CD8-positive, alpha-beta memory T cell (primary cell): ENCODE measurements around the gene GRN. TPM values are rescaled to one million over a fixed set of nuclear protein-coding genes. Genes with fewer than 3 reads are reported as not detected.

ENCODE experiments used
- CTCF ChIA-PET: fragments of 350-600 bp; sonication (Branson Sonifier 250); formaldehyde crosslinking; loops from one replicate; lab custom pipeline; 2021; ENCODE audit warnings: antibody characterized with exemption; lab: Charles Lee
- POLR2A ChIA-PET: fragments of 350-600 bp; sonication (Branson Sonifier 250); formaldehyde crosslinking; loops from one replicate; lab custom pipeline; 2021; ENCODE audit warnings: antibody characterized with exemption; lab: Charles Lee
- DNase-seq, 5 donors: peaks; one replicate each; pipeline versions ENCODE4 v3.0.0 to v3.0.0-alpha.2; 2020 to 2022; ENCODE audit warnings: mixed read lengths in 1 of 5
- H3K27ac ChIP-seq: one replicate; pipeline ENCODE4 v1.7.0; 2013; ENCODE audit warnings: low read depth, mild to moderate bottlenecking, low read length, moderate library complexity
- H3K27me3 ChIP-seq: 2 replicates; pipeline ENCODE4 v1.7.0; 2013; ENCODE audit warnings: low read length, mild to moderate bottlenecking; ENCODE audit not compliant: insufficient read depth, poor library complexity, severe bottlenecking
- H3K36me3 ChIP-seq: 2 replicates; pipeline ENCODE4 v1.7.0; 2013; ENCODE audit warnings: mild to moderate bottlenecking, low read length, moderate library complexity; ENCODE audit not compliant: insufficient read depth
- H3K4me1 ChIP-seq: 2 replicates; pipeline ENCODE4 v1.7.0; 2013; ENCODE audit warnings: mild to moderate bottlenecking, low read length, moderate library complexity; ENCODE audit not compliant: insufficient read depth
- H3K4me3 ChIP-seq: 2 replicates; pipeline ENCODE4 v1.7.0; 2013; ENCODE audit warnings: mild to moderate bottlenecking, low read length
- H3K9me3 ChIP-seq: 2 replicates; pipeline ENCODE4 v1.7.0; 2013; ENCODE audit warnings: mild to moderate bottlenecking, low read length
- H3K27ac Mint-ChIP-seq, 8 donors: one replicate each; pipeline ENCODE4 v1.8.0; 2020 to 2021; ENCODE audit warnings: mixed read lengths in 8 of 8, mild to moderate bottlenecking in 6 of 8, inconsistent platforms in 3 of 8, moderate library complexity in 3 of 8
- H3K27me3 Mint-ChIP-seq, 2 donors: one replicate each; pipeline ENCODE4 v1.8.0; 2020 to 2021; ENCODE audit warnings: mixed read lengths in 2 of 2, mild to moderate bottlenecking in 1 of 2, moderate library complexity in 1 of 2
- H3K36me3 Mint-ChIP-seq, 3 donors: one replicate each; pipeline ENCODE4 v1.8.0; 2020 to 2021; ENCODE audit warnings: mixed read lengths in 3 of 3, inconsistent platforms in 1 of 3, mild to moderate bottlenecking in 1 of 3
- H3K4me1 Mint-ChIP-seq, 3 donors: one replicate each; pipeline ENCODE4 v1.8.0; 2020 to 2021; ENCODE audit warnings: mixed read lengths in 3 of 3, inconsistent platforms in 1 of 3, mild to moderate bottlenecking in 1 of 3
- H3K4me3 Mint-ChIP-seq, 7 donors: one replicate each; pipeline ENCODE4 v1.8.0; 2020 to 2021; ENCODE audit warnings: mixed read lengths in 7 of 7, mild to moderate bottlenecking in 6 of 7, moderate library complexity in 4 of 7, inconsistent platforms in 2 of 7
- H3K9me3 Mint-ChIP-seq, 5 donors: one replicate each; pipeline ENCODE4 v1.8.0; 2020 to 2022; ENCODE audit warnings: mixed read lengths in 5 of 5, mild to moderate bottlenecking in 3 of 5, moderate library complexity in 2 of 5, inconsistent platforms in 1 of 5
- polyA plus RNA-seq: library from polyadenylated mRNA; unstranded; fragments of 300-500 nt; fragmentation: Illumina TruSeq; gene quantifications from one replicate; pipeline ENCODE4 v1.2.3, GENCODE V29; 2021
- total RNA-seq, 2 experiments: library from RNA; stranded (reverse); gene quantifications; one replicate each; pipeline ENCODE4 v1.2.3, GENCODE V29; 2021

The GRN gene
- total and polyA plus RNA-seq, 3 experiments from 2014 or later: 48.7 to 56.4 (median 50.3) TPM

DNA sequence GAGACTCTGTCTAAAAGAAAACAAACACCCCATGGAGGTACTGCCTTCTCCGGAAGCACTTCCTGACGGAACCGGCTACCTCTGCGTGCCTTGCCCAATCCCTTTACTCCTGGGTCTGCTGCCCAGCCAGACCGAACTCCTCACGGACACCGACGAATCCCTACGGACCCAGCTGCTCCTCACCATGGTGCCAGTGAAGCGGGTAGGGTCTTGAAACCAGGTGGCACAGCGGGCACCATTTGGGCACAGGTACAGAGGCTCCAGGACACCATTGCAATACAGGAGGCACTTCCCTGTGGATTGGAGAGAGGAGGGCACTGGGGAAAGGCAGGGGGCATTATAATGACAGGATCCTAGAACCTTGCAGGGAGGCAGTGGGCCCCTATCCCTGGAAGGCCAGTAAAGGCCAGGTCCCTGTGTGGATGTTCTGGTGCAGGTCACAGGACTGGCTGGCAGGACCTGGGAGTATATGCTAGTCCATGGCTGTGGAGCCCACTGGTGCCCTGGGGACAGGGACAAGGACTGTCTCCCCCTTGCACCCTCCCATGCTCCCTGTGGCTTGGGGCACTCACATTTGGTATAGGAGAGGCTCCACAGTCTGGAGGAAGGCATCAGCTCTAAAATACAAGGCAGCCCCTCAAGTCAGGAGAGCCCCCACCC is 22.7 kb upstream of the GRN start:
- Mint-ChIP-seq H3K27ac (peak overlapping the region in 2 of 8 donors; percentile 27 to 56), H3K9me3 (no peaks in the 10 kb centered on the region)

DNA sequence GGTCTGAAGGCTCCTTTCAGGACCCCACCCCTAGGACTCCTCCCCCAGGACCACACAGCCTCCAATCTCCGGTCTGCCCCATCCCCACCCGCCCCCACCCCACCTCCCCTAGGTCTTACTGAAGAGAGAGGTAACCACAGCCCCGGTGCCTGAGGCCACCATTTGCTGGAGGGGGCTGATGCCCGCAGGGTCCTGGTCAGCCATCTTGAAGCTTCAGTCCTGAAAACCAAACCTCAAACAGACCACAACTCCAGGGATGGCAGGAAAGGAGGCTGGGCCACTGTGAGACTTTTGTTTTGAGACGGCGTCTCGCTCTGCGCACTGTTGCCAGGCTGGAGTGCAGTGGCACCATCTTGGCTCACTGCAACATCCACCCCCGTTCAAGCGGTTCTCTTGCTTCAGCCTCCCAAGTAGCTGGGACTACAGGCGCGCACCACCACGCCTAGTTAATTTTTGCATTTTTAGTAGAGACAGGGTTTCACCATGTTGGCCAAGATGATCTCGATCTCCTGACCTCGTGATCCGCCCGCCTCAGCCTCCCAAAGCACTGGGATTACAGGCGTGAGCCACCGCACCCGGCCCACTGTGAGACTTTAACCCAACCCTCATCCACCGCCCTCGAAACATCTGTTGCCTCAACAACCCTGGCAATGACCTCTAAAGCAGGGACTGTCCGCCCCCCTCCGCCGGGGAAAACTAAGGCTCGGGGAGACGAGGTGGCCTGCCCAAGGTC is 21.6 kb upstream of the GRN start:
- peaks cover 3 to 46% (median 4%) of the 10 kb centered on the region in 3 donors for H3K36me3 Mint-ChIP-seq

More for the DNA sequence above, 22.7 kb upstream of the GRN start:
- Histone ChIP-seq H3K9me3 (no peaks in the 10 kb centered on the region), H3K27ac (no peak overlapping the region), H3K4me3 (no peak overlapping the region), H3K27me3 (no peaks in the 10 kb centered on the region), H3K4me1 (peaks cover 21% of the 10 kb centered on the region), H3K36me3 (no peaks in the 10 kb centered on the region)
- ChIA-PET CTCF (interaction anchor here (0.9 kb wide), 1 partner anchor 113 kb away, joined by 4 read pairs; no protein-coding TSS in a partner anchor), POLR2A (no interaction called here)
- DNase-seq: no peak
- Mint-ChIP-seq H3K36me3 (peaks cover 3 to 46% (median 4%) of the 10 kb centered on the region in 3 donors), H3K27me3 (peaks cover 3 to 8% of the 10 kb centered on the region in 2 donors), H3K4me3 (peak overlapping the region; percentile 15 to 97 (median 53)), H3K4me1 (peaks cover 23 to 26% (median 24%) of the 10 kb centered on the region in 3 donors)

GRCh38 chr17:44324092-44324570 is 21.0 kb upstream of the GRN start:
- Mint-ChIP-seq H3K36me3 (peaks cover 3 to 46% (median 4%) of the 10 kb centered on the region in 3 donors), H3K4me3 (peak overlapping the region; percentile 75 to 97 (median 79)), H3K27ac (peak overlapping the region in 5 of 8 donors; percentile 45 to 88 (median 53)), H3K27me3 (peaks cover 0 to 2% of the 10 kb centered on the region in 2 donors), H3K9me3 (no peaks in the 10 kb centered on the region), H3K4me1 (peaks cover 26 to 31% (median 30%) of the 10 kb centered on the region in 3 donors)
- Histone ChIP-seq H3K27ac (peak overlapping the region; percentile 93), H3K36me3 (no peaks in the 10 kb centered on the region), H3K4me3 (peak overlapping the region; percentile 94), H3K27me3 (no peaks in the 10 kb centered on the region), H3K9me3 (no peaks in the 10 kb centered on the region), H3K4me1 (peaks cover 21% of the 10 kb centered on the region)
- peak in 1 of 5 donors; percentile 51 for DNase-seq
- ChIA-PET POLR2A (interaction anchor here (2.2 to 4.6 kb wide), 4 partner anchors 103 to 113 kb away, joined by 10 to 41 read pairs (median 21); partner anchors contain the start of gene UBTF), CTCF (interaction anchor here (1.0 to 4.3 kb wide), 4 partner anchors 21 to 114 kb away, joined by 3 to 50 read pairs (median 8); partner anchors contain the start of genes GRN and UBTF)

More for the DNA sequence above, 21.6 kb upstream of the GRN start:
- H3K4me3 Mint-ChIP-seq: peak overlapping the region; percentile 75 to 97 (median 79)
- H3K4me1 ChIP-seq: peaks cover 21% of the 10 kb centered on the region
- H3K27ac Mint-ChIP-seq: peak overlapping the region in 5 of 8 donors; percentile 45 to 88 (median 53)
- no peaks in the 10 kb centered on the region for H3K9me3 Mint-ChIP-seq
- H3K9me3 ChIP-seq: no peaks in the 10 kb centered on the region
- peaks cover 26 to 31% (median 30%) of the 10 kb centered on the region in 3 donors for H3K4me1 Mint-ChIP-seq
- H3K27me3 ChIP-seq: no peaks in the 10 kb centered on the region
- ChIA-PET POLR2A (interaction anchor here (2.2 to 4.6 kb wide), 4 partner anchors 102 to 113 kb away, joined by 10 to 41 read pairs (median 21); partner anchors contain the start of gene UBTF), CTCF (interaction anchor here (4.3 kb wide), 1 partner anchor 113 kb away, joined by 50 read pairs; no protein-coding TSS in a partner anchor)
- H3K36me3 ChIP-seq: no peaks in the 10 kb centered on the region
- peak overlapping the region; percentile 94 for H3K4me3 ChIP-seq
- peaks cover 0 to 3% of the 10 kb centered on the region in 2 donors for H3K27me3 Mint-ChIP-seq
- no peak for DNase-seq
- peak overlapping the region; percentile 93 for H3K27ac ChIP-seq

GRCh38 chr17:44324571-44325275 is 20.4 kb upstream of the GRN start, which contains the start of gene SLC25A39:
Gene SLC25A39, minus strand, starts transcription at chr17:44324823. Its CDS starts 1,261 bp downstream, at chr17:44323562.
- Histone ChIP-seq H3K27me3 (no peaks in the 10 kb centered on the region), H3K36me3 (no peaks in the 10 kb centered on the region), H3K4me1 (peaks cover 21% of the 10 kb centered on the region), H3K9me3 (no peaks in the 10 kb centered on the region), H3K27ac (peak within 1 kb of the TSS; percentile 93), H3K4me3 (peak within 1 kb of the TSS; percentile 94)
- Mint-ChIP-seq H3K27me3 (peaks cover 0 to 2% of the 10 kb centered on the region in 2 donors), H3K4me1 (peaks cover 26 to 31% (median 30%) of the 10 kb centered on the region in 3 donors), H3K4me3 (peak within 1 kb of the TSS; percentile 91 to 98 (median 92)), H3K27ac (peak within 1 kb of the TSS; percentile 92 to 99 (median 97)), H3K9me3 (no peaks in the 10 kb centered on the region), H3K36me3 (peaks cover 0 to 40% (median 0%) of the 10 kb centered on the region in 3 donors)
- DNase-seq: peak; percentile 92 to 96 (median 94)
- CTCF ChIA-PET: interaction anchor here (1.0 to 4.3 kb wide), 5 partner anchors 21 to 114 kb away, joined by 3 to 50 read pairs (median 10); partner anchors contain the start of genes GRN and UBTF
- POLR2A ChIA-PET: interaction anchor here (0.6 to 4.6 kb wide), 5 partner anchors 103 to 183 kb away, joined by 5 to 41 read pairs (median 12); partner anchors contain the start of gene UBTF

DNA sequence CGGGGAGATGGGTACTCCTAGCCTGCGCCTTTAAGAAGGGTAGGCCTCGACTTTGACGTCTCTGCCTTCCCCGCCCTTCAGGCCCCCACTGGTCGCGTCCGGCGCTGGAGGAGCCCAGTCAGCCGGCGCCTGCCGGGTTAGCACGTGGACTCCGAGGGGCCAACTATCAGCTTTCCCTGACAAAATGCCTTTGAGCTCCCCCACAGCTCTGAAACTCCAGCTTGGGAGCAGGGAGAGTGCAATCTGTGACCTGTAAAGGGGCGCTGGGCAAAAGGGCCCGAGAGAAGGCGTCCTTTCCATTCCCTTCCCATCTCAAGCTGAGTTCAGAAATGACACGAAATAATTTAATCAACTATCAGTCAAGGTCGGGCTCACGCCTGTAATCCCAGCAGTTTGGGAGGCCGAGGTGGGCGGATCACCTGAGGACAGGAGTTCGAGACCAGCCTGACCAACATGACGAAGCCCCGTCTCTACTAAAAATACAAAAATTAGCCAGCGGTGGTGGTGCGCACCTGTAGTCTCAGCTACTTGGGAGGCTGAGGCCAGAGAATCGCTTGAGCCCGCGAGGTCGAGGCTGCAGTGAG is 18.1 kb upstream of the GRN start:
- Mint-ChIP-seq H3K27me3 (peaks cover 0 to 2% of the 10 kb centered on the region in 2 donors), H3K4me1 (peaks cover 32 to 36% (median 35%) of the 10 kb centered on the region in 3 donors), H3K36me3 (peaks cover 0 to 19% (median 0%) of the 10 kb centered on the region in 3 donors), H3K27ac (peak overlapping the region; percentile 61 to 99 (median 86)), H3K9me3 (no peaks in the 10 kb centered on the region), H3K4me3 (peak overlapping the region; percentile 51 to 98 (median 76))
- Histone ChIP-seq H3K4me1 (peaks cover 21% of the 10 kb centered on the region), H3K36me3 (no peaks in the 10 kb centered on the region), H3K27me3 (no peaks in the 10 kb centered on the region), H3K9me3 (no peaks in the 10 kb centered on the region), H3K4me3 (peak overlapping the region; percentile 38), H3K27ac (no peak overlapping the region)
- POLR2A ChIA-PET: interaction anchor here (0.5 to 4.6 kb wide), 18 partner anchors 10 to 257 kb away, joined by 3 to 41 read pairs (median 6); partner anchors contain the start of genes ATXN7L3, GRN, HDAC5 and RUNDC3A
- DNase-seq: peak; percentile 90 to 98 (median 93)
- CTCF ChIA-PET: interaction anchor here (0.7 to 4.3 kb wide), 7 partner anchors 18 to 123 kb away, joined by 4 to 50 read pairs (median 7); partner anchors contain the start of genes GRN and UBTF

DNA sequence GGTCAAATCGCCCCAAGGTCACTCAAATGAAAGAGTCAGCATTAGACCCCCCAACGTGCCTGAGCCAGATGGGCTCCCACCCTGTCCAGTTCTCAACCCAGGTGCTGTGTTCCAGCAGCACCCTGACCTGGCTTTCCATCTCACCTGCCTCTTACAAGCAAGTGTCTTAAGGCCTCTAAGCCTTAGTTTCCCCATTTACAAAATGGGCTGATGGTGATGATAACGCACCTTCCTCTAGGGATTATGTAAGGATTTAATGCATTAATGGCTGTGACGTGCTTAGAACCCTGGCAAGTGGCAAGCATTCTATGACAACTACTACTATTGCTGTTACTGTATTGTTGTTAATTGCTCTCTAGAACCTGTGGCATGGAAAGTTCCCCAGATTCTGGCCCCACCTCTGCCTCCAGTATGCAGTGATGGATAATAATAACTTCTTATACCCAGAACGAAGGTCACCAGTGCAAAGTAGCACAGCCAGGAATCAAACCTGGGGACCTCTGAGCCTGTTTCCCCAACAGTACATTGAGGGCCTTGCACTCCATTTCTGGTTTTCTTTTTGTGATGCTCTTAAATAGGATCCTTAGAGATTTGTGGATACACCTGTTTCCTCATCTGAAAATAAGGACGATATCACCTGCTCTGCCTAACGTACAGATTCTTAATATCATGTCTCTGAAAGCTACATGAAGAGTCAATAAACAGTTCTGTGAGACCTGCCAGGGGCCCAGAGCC is 17.2 kb upstream of the GRN start:
- Mint-ChIP-seq H3K4me3 (peak overlapping the region in 5 of 7 donors; percentile 45 to 98 (median 57)), H3K27me3 (peaks cover 0 to 2% of the 10 kb centered on the region in 2 donors), H3K27ac (peak overlapping the region in 3 of 8 donors; percentile 26 to 85 (median 85)), H3K9me3 (no peaks in the 10 kb centered on the region), H3K4me1 (peaks cover 30 to 32% (median 31%) of the 10 kb centered on the region in 3 donors), H3K36me3 (peaks cover 0 to 12% (median 0%) of the 10 kb centered on the region in 3 donors)
- Histone ChIP-seq H3K9me3 (no peaks in the 10 kb centered on the region), H3K4me1 (peaks cover 21% of the 10 kb centered on the region), H3K27ac (no peak overlapping the region), H3K36me3 (no peaks in the 10 kb centered on the region), H3K4me3 (no peak overlapping the region), H3K27me3 (no peaks in the 10 kb centered on the region)
- DNase-seq: no peak
- CTCF ChIA-PET: interaction anchor here (1.0 to 4.3 kb wide), 5 partner anchors 17 to 124 kb away, joined by 5 to 50 read pairs (median 8); partner anchors contain the start of genes GRN and UBTF
- POLR2A ChIA-PET: interaction anchor here (0.9 to 4.6 kb wide), 5 partner anchors 18 to 128 kb away, joined by 3 to 41 read pairs (median 23); partner anchors contain the start of genes ATXN7L3, GRN and UBTF
